CD4-positive, CD25-positive, alpha-beta regulatory T cell (primary cell): Measurements from ENCODE around the gene SIN3B. TPM values are rescaled to one million over a fixed set of nuclear protein-coding genes. Genes with fewer than 3 reads are reported as not detected.

ENCODE experiments used
- ATAC-seq, 2 donors: fragments of 150-1000 bp; cut with Tn5 transposase; one replicate each; pipeline ENCODE4 v1.10.0; 2021; ENCODE audit warnings: low read depth in 2 of 2, moderate number of reproducible peaks in 2 of 2, moderate library complexity in 1 of 2
- DNase-seq, 3 donors: peaks; one replicate each; pipeline versions ENCODE4 v3.0.0 to v3.0.0-alpha.2; 2012 to 2022; ENCODE audit warnings: mixed read lengths in 1 of 3
- H3K27ac ChIP-seq: one replicate; pipeline ENCODE4 v1.7.0; 2013; ENCODE audit warnings: mild to moderate bottlenecking, low read length; ENCODE audit not compliant: insufficient read depth, poor library complexity, severe bottlenecking
- H3K27me3 ChIP-seq: one replicate; pipeline ENCODE4 v1.7.0; 2013; ENCODE audit warnings: low read length; ENCODE audit not compliant: control insufficient read depth, insufficient read depth
- H3K36me3 ChIP-seq: one replicate; pipeline ENCODE4 v1.7.0; 2013; ENCODE audit warnings: mild to moderate bottlenecking, low read length, moderate library complexity; ENCODE audit not compliant: control insufficient read depth, insufficient read depth
- H3K4me1 ChIP-seq: 2 replicates; pipeline ENCODE4 v1.7.0; 2013; ENCODE audit warnings: mild to moderate bottlenecking, low read length; ENCODE audit not compliant: insufficient read depth, control insufficient read depth, poor library complexity, severe bottlenecking
- H3K4me3 ChIP-seq: one replicate; pipeline ENCODE4 v1.7.0; 2013; ENCODE audit warnings: low read depth, mild to moderate bottlenecking, low read length, moderate library complexity
- H3K9me3 ChIP-seq, 2 experiments: 1 replicate in 1 of 2; 2 replicates in 1 of 2; pipeline ENCODE4 v1.7.0; 2013; ENCODE audit warnings: low read length in 2 of 2, mild to moderate bottlenecking in 1 of 2, moderate library complexity in 1 of 2; ENCODE audit not compliant: control insufficient read depth in 2 of 2
- H3K27ac Mint-ChIP-seq, 3 donors: one replicate each; pipeline ENCODE4 v1.8.0; 2020 to 2022; ENCODE audit warnings: mild to moderate bottlenecking in 3 of 3, mixed read lengths in 3 of 3, moderate library complexity in 2 of 3
- H3K27me3 Mint-ChIP-seq: one replicate; pipeline ENCODE4 v1.8.0; 2022; ENCODE audit warnings: mild to moderate bottlenecking, mixed read lengths
- H3K36me3 Mint-ChIP-seq: one replicate; pipeline ENCODE4 v1.8.0; 2020; ENCODE audit warnings: mixed read lengths
- H3K4me1 Mint-ChIP-seq, 4 donors: one replicate each; pipeline ENCODE4 v1.8.0; 2020 to 2022; ENCODE audit warnings: mixed read lengths in 4 of 4, mild to moderate bottlenecking in 1 of 4
- H3K4me3 Mint-ChIP-seq, 4 donors: one replicate each; pipeline ENCODE4 v1.8.0; 2020 to 2022; ENCODE audit warnings: mild to moderate bottlenecking in 4 of 4, mixed read lengths in 4 of 4, moderate library complexity in 3 of 4
- H3K9me3 Mint-ChIP-seq, 7 donors: one replicate each; pipeline ENCODE4 v1.8.0; 2020 to 2022; ENCODE audit warnings: mixed read lengths in 7 of 7, mild to moderate bottlenecking in 3 of 7, moderate library complexity in 2 of 7
- polyA plus RNA-seq, 4 donors: library from polyadenylated mRNA; unstranded; fragments of 300-500 nt; fragmentation: Illumina TruSeq; gene quantifications; one replicate each; pipeline ENCODE4 v1.2.3, GENCODE V29; 2021
- total RNA-seq: library from RNA; stranded (reverse); gene quantifications from one replicate; pipeline ENCODE4 v1.2.3, GENCODE V29; 2022

The SIN3B gene
- total and polyA plus RNA-seq, 5 donors from 2014 or later: 2.2 to 82.3 (median 4.6) TPM

DNA sequence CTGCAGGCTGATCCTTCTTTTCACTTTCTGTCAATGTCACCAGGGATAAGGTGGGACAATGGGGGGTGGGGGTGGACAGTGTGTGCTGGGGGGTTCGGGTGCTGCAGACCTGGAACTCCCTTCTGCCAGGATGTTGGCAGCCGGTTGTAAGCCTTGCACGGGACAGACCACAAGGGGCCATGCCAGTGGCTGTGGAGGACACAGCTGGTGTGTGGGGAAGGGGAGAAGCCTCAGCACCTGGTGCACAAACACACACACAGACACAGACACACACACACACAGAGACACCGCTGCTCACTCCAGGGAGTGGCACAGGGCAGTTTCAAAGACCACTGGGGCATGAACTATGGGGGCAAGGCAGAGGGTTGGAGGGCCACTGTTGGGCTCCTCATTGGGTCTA, 63.2 kb downstream of the SIN3B start:
- Mint-ChIP-seq H3K36me3 (no peaks in the 10 kb centered on the region), H3K9me3 (peaks cover 0 to 1% (median 0%) of the 10 kb centered on the region in 7 donors), H3K27ac (no peak overlapping the region), H3K27me3 (peaks cover 40% of the 10 kb centered on the region), H3K4me3 (no peak overlapping the region), H3K4me1 (peaks cover 0 to 24% (median 4%) of the 10 kb centered on the region in 4 donors)
- Histone ChIP-seq H3K4me3 (no peak overlapping the region), H3K27ac (no peak overlapping the region), H3K27me3 (peaks cover 4% of the 10 kb centered on the region), H3K4me1 (peaks cover 25% of the 10 kb centered on the region), H3K9me3 (no peaks in the 10 kb centered on the region), H3K36me3 (no peaks in the 10 kb centered on the region)
- DNase-seq (no peak), ATAC-seq (no peak)

DNA sequence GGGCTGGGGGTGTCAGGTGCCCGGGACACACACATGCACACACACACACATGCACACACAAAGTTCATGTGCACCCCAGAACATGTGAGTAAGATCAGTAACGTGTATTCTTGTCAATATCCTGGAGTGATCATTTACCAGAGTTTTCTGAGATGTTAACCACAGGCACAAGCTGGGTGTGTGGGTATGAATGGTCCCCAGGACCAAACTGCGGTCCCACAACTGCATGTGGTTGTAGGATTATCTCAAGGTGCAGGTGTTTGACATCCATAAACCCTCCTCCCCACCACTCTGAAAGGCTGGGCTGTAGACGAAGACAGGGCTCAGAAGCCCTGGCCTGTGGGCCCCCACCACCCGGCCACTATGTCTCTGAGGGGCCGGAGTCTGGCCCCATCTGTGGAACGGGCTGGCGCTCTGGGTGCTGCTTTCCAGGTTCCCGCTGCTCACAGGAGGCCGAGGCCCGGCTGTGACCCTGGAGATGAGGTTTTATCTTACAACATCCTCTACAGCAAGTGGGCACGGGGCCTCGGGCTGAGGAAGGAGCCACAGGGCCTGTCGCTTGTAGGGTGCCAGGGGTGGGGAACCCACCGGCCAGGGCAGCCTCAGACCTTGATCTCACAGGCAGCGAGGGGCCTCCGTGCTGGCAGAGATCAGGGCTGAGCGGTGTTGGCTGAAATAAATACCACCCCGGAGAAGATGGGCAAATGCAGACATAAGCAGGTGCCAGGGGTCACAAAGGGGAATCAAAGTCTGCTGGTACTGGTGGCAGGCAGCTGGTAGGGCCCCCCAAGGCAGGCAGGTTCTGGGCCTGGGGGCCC, 63.9 kb downstream of the SIN3B start:
- H3K36me3 Mint-ChIP-seq: no peaks in the 10 kb centered on the region
- peaks cover 0 to 25% (median 4%) of the 10 kb centered on the region in 4 donors for H3K4me1 Mint-ChIP-seq
- no peaks in the 10 kb centered on the region for H3K9me3 ChIP-seq
- peaks cover 29% of the 10 kb centered on the region for H3K4me1 ChIP-seq
- no peak overlapping the region for H3K4me3 ChIP-seq
- H3K27ac ChIP-seq: no peak overlapping the region
- DNase-seq (no peak), ATAC-seq (no peak)
- peaks cover 4% of the 10 kb centered on the region for H3K27me3 ChIP-seq
- H3K27ac Mint-ChIP-seq: no peak overlapping the region
- H3K9me3 Mint-ChIP-seq: peaks cover 0 to 1% (median 0%) of the 10 kb centered on the region in 7 donors
- H3K27me3 Mint-ChIP-seq: peaks cover 43% of the 10 kb centered on the region
- H3K4me3 Mint-ChIP-seq: no peak overlapping the region
- H3K36me3 ChIP-seq: no peaks in the 10 kb centered on the region

- Histone ChIP-seq H3K27me3 (peaks cover 4% of the 10 kb centered on the region), H3K27ac (no peak overlapping the region), H3K36me3 (no peaks in the 10 kb centered on the region), H3K4me1 (peaks cover 27% of the 10 kb centered on the region), H3K9me3 (no peaks in the 10 kb centered on the region), H3K4me3 (no peak overlapping the region)
- DNase-seq (peak in 1 of 3 donors; percentile 34), ATAC-seq (no peak)
- Mint-ChIP-seq H3K36me3 (no peaks in the 10 kb centered on the region), H3K27ac (no peak overlapping the region), H3K9me3 (peaks cover 0 to 1% (median 0%) of the 10 kb centered on the region in 7 donors), H3K27me3 (peaks cover 48% of the 10 kb centered on the region), H3K4me3 (no peak overlapping the region), H3K4me1 (peaks cover 0 to 28% (median 6%) of the 10 kb centered on the region in 4 donors)
Measured at GRCh38 chr19:16893686-16893989, 64.4 kb downstream of the SIN3B start.

DNA sequence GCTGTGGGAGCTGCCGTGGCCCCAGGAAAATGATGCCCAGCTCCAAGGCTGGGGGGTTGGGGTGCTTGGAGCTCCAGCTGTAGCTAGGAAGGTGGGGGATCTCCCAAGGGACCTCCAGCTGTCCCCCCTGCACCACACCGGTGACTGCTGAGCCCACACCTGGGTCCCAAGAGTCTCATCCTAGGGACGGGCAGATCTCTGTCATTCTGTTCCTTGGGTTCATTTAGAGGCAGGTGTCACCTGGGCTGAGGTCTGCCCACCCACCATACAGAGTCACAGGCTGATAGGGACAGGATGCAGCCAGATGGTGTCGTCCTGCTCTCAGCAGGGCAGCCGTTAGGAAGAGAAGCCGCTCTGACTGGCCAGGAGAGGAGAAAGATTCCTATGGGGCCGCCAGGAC, 64.9 kb downstream of the SIN3B start:
- no peak for DNase-seq
- no peaks in the 10 kb centered on the region for H3K36me3 Mint-ChIP-seq
- H3K27ac ChIP-seq: no peak overlapping the region
- peaks cover 23% of the 10 kb centered on the region for H3K4me1 ChIP-seq
- no peak overlapping the region for H3K4me3 ChIP-seq
- peaks cover 4% of the 10 kb centered on the region for H3K27me3 ChIP-seq
- peaks cover 0 to 30% (median 8%) of the 10 kb centered on the region in 4 donors for H3K4me1 Mint-ChIP-seq
- ATAC-seq: no peak
- no peaks in the 10 kb centered on the region for H3K36me3 ChIP-seq
- peaks cover 49% of the 10 kb centered on the region for H3K27me3 Mint-ChIP-seq
- peaks cover 0 to 1% (median 0%) of the 10 kb centered on the region in 7 donors for H3K9me3 Mint-ChIP-seq
- H3K27ac Mint-ChIP-seq: no peak overlapping the region
- H3K9me3 ChIP-seq: no peaks in the 10 kb centered on the region
- peak overlapping the region in 1 of 4 donors; percentile 64 for H3K4me3 Mint-ChIP-seq

DNA sequence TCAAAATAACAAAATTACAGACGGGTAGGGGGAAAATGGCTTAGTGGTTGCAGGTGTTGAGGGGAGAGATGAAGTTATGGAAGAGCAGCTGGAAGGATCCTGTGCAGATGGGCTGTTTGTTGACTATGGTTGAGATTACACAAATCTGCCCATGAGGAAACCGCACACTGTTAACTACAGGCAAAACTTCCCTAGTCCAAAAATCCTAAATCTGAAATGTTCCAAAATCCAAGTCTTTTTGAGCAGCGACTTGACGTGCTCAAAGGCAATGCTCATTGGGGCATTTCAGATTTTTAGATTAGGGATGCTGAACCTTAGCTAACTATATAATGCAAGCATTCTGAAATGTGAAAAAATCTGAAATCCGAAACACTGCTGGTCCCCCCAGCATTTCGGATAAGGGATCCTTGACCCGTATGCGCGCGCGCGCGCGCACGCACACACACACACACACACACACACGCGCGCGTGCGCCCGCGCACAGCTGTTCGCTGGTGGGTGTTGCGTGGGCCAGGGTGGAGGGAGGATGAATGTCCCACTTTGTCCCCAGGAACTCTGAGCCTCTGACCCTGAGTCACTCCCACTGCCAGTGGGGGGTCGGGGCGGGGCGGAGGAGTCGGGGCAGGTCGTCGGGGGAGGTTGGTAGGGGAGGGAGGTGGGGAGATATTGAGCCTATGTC, 66.4 kb downstream of the SIN3B start:
- no peaks in the 10 kb centered on the region for H3K36me3 ChIP-seq
- Mint-ChIP-seq H3K4me1 (peaks cover 0 to 38% (median 9%) of the 10 kb centered on the region in 4 donors), H3K9me3 (peaks cover 0 to 1% (median 0%) of the 10 kb centered on the region in 7 donors), H3K27me3 (peaks cover 55% of the 10 kb centered on the region), H3K36me3 (no peaks in the 10 kb centered on the region), H3K27ac (peak overlapping the region in 1 of 3 donors; percentile 38), H3K4me3 (peak overlapping the region in 2 of 4 donors; percentile 28 to 90)
- no peaks in the 10 kb centered on the region for H3K9me3 ChIP-seq
- no peak overlapping the region for H3K27ac ChIP-seq
- ATAC-seq: no peak
- H3K4me3 ChIP-seq: no peak overlapping the region
- no peak for DNase-seq
- H3K4me1 ChIP-seq: peaks cover 29% of the 10 kb centered on the region
- peaks cover 4% of the 10 kb centered on the region for H3K27me3 ChIP-seq

GRCh38 chr19:16896146-16897028, 67.2 kb downstream of the SIN3B start:
- peaks cover 29% of the 10 kb centered on the region for H3K4me1 ChIP-seq
- Mint-ChIP-seq H3K36me3 (no peaks in the 10 kb centered on the region), H3K4me3 (peak overlapping the region in 3 of 4 donors; percentile 32 to 69 (median 52)), H3K27me3 (peaks cover 55% of the 10 kb centered on the region), H3K9me3 (peaks cover 0 to 1% (median 0%) of the 10 kb centered on the region in 7 donors), H3K27ac (no peak overlapping the region), H3K4me1 (peaks cover 0 to 38% (median 9%) of the 10 kb centered on the region in 4 donors)
- DNase-seq (no peak), ATAC-seq (no peak)
- H3K4me3 ChIP-seq: no peak overlapping the region
- H3K27me3 ChIP-seq: peaks cover 4% of the 10 kb centered on the region
- no peak overlapping the region for H3K27ac ChIP-seq
- H3K36me3 ChIP-seq: no peaks in the 10 kb centered on the region
- H3K9me3 ChIP-seq: no peaks in the 10 kb centered on the region

DNA sequence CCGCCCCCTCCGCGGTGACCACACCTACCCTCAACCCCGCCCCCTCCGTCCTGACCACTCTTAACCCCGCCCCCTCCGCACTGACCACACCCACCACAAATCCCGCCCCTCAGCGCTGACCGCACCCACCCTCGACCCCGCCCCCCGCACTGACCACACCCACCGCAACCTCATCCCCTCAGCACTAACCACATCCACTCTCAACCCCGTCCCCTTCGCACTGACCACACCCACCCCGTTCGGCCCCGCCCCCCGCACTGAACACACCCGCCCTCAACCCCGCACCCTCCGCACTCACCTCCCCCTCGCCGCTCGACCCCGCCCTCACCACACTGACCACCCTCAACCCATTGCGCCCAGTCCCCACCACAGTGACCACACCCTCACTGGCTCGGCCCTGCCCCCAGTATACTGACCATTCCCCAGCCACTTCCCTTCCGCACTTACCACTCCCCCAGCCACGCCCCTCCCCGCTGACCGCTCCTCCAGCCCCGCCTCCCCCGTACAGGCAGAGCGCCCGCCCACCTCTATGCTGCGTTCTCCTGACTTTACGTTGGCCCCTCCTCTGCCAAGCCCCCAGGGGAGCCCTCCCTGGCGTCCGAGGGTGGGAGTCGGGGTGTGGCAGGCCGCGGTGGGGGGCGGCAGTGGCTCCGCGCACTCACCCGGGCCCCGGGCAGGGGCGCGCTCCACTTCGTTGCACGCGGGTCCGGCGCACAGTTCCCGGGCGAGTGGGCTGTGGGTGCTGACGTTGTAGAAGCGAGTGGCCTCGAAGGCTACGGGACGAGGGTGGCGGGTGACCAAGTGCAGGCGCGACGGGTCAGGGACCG, 68.0 kb downstream of the SIN3B start:
- ATAC-seq (peak; percentile 58 to 66), DNase-seq (peak; percentile 31 to 85 (median 52))
- Histone ChIP-seq H3K4me1 (peaks cover 29% of the 10 kb centered on the region), H3K36me3 (no peaks in the 10 kb centered on the region), H3K27ac (no peak overlapping the region), H3K9me3 (no peaks in the 10 kb centered on the region), H3K4me3 (no peak overlapping the region), H3K27me3 (peaks cover 4% of the 10 kb centered on the region)
- peaks cover 52% of the 10 kb centered on the region for H3K27me3 Mint-ChIP-seq
- H3K4me3 Mint-ChIP-seq: peak overlapping the region in 2 of 4 donors; percentile 32 to 57
- peaks cover 0 to 38% (median 9%) of the 10 kb centered on the region in 4 donors for H3K4me1 Mint-ChIP-seq
- no peaks in the 10 kb centered on the region for H3K36me3 Mint-ChIP-seq
- H3K9me3 Mint-ChIP-seq: peaks cover 0 to 2% (median 0%) of the 10 kb centered on the region in 7 donors
- no peak overlapping the region for H3K27ac Mint-ChIP-seq
